Stimulated activated CD8-positive, alpha-beta memory T cell treated with anti-CD3 and anti-CD28 coated beads, Interleukin-7, amount 100 ng/mL, for 48 hours (primary cell): ENCODE results near the gene VSNL1.

ENCODE experiments used
- DNase-seq, 2 donors: peaks; one replicate each; pipeline ENCODE4 v3.0.0-alpha.2; 2020; ENCODE audit warnings: low read depth in 1 of 2; ENCODE audit errors: extremely low read depth in 1 of 2

VSNL1 gene

DNA sequence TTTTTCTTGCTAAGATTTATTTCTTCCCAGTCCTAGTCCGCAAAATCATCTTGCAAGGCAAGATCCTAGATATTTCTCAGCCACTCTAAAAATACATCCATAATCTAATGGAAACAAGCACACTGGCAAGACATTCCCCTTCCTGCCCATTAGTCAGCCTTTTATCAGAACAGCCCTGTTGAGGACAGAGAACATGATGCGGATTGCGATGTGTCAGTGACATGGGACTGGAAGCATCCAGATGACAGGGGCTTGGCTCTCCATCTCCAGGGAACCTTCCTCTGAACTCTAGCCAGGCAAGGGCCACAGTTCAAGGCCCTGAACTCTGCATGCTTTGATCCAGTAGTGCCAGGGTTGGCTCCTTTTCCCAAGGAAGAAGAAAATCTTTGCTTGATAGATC, 70.0 kb downstream of the VSNL1 start:
- no peak for DNase-seq

- DNase-seq, result no peak
Observed at GRCh38 chr2:17611036-17611435, 70.5 kb downstream of the VSNL1 start.

DNA sequence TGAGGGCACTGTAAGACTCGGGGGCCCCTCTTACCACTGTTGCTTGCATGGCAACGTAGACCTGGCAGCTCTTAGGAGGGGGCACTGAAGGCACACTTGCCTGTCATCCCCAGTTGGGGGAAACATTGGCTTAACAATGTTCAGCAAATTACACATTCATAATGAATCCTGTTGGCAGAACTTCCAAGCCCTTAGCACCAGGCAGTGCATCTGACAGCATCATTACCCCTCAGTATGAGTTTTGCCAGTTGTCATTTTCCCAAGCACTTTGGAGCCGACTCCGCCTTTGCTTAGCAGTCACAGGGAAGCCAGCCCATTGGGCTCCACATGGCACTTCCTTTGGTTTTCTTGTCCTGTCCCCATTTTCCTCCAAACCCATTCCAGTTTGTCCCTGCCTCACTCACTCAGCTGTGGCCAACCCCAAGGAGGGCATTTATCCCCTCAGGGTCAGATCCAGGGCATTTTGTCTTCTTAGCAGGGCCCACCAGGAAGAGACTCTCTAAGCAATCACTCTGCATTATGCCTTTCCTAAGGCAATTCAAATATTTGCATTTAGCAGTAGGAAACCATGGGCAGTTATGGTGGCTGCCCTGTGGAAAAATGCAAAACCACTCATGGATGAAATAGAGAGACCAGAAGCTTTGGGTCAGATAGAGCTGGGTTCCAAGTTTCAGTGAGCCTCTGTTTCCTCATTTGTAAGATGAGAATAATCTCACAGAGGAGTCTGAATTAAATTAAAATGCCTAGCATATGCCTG, 73.9 kb downstream of the VSNL1 start:
- no peak for DNase-seq

GRCh38 chr2:17615147-17615546, 74.7 kb downstream of the VSNL1 start:
- DNase-seq, result no peak

GRCh38 chr2:17615728-17616351, 75.3 kb downstream of the VSNL1 start:
- no peak for DNase-seq

DNA sequence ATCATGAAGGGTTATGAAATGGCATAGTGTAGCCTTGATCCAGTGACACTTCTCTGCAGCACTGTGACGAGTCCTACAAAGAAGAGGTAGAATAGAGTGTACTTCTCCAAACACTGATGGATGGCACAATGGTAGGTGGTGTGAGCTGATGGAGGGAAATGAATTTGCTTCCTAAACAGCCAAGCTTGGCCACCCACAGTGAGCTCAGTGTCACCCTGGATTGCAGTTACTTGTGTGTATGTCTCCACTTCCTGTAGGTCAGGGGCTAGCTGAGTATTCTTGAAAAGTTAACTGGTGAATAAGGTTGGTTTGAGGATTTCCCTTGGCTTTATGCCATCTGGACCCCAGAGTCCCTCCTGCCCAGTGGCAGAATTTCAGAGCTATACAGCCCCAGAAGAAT, 75.9 kb downstream of the VSNL1 start:
- DNase-seq, result no peak

DNA sequence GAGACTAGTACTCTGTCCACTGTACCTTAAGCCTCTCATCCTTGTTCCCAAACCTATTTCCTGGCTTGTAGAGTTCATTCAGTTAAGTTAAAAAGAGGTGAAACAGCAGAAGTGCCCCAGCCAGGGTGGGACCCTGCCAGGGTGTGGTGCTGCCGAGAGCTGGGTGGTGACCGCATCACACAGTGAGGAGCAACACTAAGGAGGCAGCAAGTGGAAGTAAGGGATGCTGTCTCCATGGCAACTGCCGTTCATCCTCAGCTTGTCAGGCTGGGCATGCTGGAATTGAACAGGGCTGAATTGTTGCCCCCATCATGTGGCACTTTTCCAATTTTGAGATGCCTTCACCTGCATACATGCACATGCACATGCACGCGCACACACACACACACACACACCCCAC, 77.0 kb downstream of the VSNL1 start:
- DNase-seq, result no peak

DNA sequence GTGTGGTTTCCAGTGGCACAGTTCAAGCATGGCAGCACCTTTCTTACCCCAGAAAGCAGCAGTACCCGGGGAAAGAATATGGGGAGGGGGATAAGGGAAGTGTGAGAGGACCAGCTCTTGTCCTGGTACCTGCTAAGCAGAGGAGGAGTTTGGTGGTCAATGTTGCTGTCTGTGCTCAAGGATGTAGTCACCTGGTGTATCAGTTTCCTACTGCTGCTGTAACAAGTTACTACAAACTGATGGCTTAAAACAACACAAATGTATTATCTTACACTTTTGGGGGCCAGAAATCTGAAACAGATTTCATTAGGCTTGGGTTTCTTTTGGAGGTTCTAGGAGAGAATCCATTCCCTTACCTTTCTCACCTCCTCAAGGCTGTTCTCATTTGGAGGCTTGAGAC, 77.5 kb downstream of the VSNL1 start:
- DNase-seq, result no peak

GRCh38 chr2:17620280-17620679, 79.8 kb downstream of the VSNL1 start:
- DNase-seq, result no peak

DNA sequence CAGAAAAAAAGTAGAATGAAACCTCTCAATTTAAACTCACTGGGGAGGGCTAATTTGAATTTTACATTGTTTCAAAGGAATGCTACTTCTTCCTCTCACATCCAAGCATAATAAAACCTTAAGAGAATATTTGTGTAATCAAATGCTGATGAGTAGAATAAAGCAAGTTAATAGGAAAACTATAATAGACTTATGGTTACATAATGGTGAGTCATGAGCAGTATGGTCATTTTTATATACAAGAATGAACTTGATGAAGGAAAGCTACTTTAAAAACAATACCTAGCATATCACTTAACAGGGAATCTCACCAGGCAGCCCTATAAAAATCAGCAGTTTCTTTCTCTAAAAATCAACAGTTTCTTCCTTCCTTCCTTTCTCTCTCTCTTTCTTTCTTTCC, 80.3 kb downstream of the VSNL1 start:
- DNase-seq, result no peak

GRCh38 chr2:17621781-17622180, 81.3 kb downstream of the VSNL1 start:
- DNase-seq, result no peak

DNA sequence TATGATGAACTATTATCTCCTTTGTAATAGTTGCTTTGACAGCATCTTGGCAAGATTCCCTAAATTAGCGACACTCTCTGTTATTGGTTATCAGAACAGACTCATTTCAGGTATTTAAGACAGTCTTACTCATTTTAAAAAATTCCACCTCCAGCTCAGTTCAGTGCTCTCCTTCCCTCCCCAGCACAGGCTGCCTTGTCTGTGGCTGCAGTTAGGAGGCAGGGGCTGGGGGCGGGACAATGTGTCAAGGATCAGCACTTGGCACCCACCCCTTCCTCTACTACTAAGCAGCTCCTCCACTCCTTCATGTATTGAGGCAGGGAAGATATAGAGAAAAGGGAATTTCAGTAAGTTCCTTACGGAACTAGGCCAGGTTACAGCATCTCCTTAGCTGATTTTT, 85.0 kb downstream of the VSNL1 start:
- no peak for DNase-seq

GRCh38 chr2:17626986-17627385, 86.5 kb downstream of the VSNL1 start:
- no peak for DNase-seq

GRCh38 chr2:17627434-17627833, 86.9 kb downstream of the VSNL1 start:
- no peak for DNase-seq

GRCh38 chr2:17628349-17629261, 88.1 kb downstream of the VSNL1 start:
- no peak for DNase-seq

- DNase-seq, result no peak
Observed at GRCh38 chr2:17630089-17630488, 89.6 kb downstream of the VSNL1 start.

- DNase-seq, result no peak
Observed at GRCh38 chr2:17634997-17635396, 94.5 kb downstream of the VSNL1 start.

DNA sequence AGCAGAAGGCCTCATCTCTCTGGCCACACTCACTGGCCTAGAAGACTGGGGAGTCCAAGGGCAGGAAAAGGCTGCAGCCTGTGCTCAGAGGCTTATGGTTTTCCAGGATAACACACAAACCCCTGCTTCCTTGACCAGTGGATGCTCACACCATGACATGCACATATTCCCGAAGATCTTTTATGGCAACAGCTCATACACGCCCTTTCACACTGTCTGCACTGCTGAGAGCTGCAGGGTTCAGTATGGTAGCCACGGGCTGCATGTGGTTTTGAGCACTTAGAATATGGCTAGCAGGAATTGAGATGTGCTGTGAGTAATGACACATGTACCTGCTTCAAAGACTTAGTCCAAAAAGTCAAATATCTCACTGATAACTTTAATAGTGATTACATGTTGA, 95.8 kb downstream of the VSNL1 start:
- no peak for DNase-seq

- DNase-seq, result no peak
Observed at GRCh38 chr2:17637131-17637906, 96.8 kb downstream of the VSNL1 start.

- DNase-seq, result no peak
Observed at GRCh38 chr2:17638196-17638743, 97.8 kb downstream of the VSNL1 start.

DNA sequence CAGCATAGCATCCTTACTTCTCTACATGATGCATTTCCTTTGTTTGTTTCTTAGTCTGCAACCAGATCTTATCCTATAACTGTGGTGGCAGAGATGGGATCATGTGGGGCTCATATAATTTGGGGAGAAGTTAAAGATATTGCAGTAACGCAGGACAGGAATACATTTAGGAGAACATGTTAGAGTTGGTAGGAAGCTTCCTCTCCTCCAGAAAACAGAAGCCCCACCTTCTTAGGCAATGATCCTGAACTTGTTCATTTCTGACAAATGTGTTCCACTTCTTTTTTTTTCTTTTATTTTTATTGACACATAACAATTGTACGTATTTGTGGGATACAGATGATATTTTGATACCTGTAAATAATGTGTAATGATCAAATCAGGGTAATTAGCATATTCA, 99.9 kb downstream of the VSNL1 start:
- no peak for DNase-seq
